ACHN (cell line): ENCODE data around the gene UTY.
"Not testable (repeated sequence)": the region's sequence is repeated elsewhere in the genome, so short reads cannot be mapped to it uniquely, and the experiment has no call there.

Source experiments
- DNase-seq: peaks from one replicate; pipeline ENCODE4 v3.0.0-alpha.2; 2015
- in situ Hi-C: cut with HindIII; loops from 2 replicates; pipeline ENCODE4 v1.10.0; 2017; ENCODE audit warnings: low sequenced_read_pairs, low pct_ligation_motif_present, low pct_unique_long_range_greater_than_20kb

UTY gene

DNA sequence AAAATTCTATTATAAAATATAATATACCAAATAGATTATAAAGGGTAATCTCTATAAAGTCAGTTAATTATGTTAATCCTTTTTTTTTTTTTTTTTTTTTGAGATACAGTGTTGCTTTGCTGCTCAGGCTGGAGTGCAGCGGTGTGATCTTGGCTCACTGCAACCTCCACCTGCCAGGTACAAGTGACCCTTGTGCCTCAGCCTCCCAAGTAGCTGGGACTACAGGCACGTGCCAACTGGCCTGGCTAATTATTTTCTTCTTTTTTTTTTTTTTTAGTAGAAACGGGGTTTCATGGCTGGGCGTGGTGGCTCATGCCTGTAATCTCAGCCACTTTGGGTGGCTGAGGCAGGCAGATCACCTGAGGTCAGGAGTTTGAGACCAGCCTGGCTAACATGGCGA, 141.9 kb downstream of the UTY start:
- in situ Hi-C loops = no loop called here
- no peak for DNase-seq

DNA sequence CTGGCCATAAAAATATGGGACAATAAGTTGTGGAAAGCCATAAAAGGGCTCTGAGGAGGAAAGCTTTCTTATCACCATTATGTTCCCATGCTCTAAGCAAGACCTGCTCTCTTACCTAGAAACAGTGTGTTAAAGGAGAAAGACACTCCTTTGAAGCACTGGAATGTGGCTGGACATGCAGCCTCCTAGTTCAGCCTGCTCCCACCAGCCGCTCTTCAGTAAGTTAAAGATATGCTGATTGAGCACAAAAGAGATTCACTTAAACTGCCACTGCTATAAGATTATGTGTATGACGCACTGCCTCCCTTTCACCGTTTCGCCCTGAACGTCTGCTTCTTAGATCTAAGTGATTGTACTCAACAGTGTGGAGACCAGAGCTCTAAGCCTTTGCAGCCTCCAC, 146.0 kb downstream of the UTY start:
- in situ Hi-C loops = no loop called here
- DNase-seq = no peak

DNA sequence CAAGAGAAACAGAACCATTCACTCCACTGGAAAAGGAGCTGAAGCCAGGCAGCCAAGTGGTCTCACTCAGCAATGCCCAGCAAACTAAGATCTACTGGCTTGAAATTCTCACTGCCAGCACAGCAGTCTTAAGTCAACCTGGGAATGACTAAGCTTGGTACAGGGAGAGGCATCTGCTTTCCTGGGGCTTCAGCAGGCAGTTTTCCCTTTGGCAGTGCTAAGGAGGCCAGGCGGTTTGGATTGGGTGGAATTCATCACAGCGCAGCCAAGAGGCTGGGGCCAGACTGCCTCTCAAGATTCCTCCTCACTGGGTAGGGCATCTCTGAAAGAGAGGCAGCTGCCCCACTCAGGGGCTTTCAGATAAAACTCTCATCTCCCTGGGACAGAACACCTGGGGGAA, 149.2 kb downstream of the UTY start:
- in situ Hi-C loops = no loop called here

DNA sequence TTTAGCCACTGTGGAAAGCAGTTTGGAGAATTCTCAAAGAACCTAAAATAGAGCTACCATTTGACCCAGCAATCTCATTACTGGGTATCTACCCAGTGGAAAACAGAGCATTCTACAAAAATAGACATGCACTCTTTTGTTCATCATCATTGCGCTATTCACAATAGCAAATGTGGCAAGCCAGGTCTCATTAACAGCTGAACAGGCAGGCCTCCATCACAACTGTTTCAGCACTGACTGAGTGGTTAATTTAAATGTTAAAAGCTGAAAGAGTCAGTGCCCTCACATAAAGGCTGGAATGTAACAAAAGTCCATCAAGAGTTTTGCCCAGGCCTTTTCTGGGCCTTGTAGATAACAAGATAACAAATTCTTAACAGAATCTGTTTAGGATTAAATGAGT, 166.9 kb downstream of the UTY start:
- no peak for DNase-seq
- in situ Hi-C loops = no loop called here

More for the DNA sequence above, 149.2 kb downstream of the UTY start:
- no peak for DNase-seq

- DNase-seq = no peak
- in situ Hi-C loops = no loop called here
Measured at GRCh38 chrY:13307959-13308358, 171.9 kb downstream of the UTY start.

DNA sequence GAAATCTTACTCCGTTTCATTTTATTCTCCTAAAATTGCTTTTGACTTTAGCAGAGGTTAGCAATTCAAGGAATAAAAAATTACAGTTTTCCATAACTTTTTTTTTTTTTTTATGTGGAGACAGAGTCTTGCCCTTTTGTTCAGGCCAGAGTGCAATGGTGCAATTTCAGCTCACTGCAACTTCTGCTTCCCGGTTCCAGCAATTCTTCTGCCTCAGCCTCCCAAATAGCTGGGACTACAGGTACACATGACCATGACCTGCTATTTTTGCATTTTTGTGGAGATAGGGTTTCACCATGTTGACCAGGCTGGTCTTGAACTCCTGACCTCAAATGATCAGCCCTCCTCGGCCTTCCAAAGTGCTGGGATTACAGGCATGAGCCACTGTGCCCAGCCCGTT, 179.0 kb downstream of the UTY start:
- in situ Hi-C loops = no loop called here
- DNase-seq = no peak

- no peak for DNase-seq
- in situ Hi-C loops = no loop called here
Measured at GRCh38 chrY:13299411-13299810, 180.4 kb downstream of the UTY start.

DNA sequence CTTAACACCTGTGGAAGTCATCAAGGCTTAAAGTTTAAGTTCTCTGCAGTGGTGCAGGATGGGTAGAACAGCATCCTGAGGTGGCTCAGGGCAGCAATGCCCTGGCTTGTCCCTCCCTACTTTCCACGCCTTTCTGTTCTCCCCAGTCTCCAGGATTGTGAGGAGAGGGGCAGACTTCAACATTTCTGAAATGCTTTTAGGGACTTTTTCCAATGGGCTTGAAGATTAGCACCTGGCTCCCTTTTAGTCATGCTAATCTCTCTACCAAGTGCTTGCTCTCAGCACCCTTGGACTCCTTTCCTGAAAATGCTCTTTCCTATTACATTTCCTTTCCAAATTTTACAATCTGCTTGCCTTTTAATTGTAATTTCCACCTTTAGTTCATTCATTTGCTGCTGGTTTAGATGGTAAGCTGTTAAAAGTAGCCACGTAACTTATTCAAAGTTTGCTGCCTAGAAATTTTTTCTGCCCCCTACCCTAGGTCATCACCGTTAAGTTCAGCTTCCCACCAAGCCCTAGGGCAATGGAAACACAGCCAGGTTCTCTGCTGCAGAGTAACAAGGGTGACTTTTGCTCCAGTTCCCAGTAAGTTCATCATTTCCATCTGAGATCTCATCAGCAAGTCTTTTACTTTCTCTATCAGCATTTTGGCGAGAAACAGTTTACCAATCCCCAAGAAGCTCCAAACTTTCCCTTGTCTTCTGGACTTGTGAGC, 183.5 kb downstream of the UTY start:
- no peak for DNase-seq
- in situ Hi-C loops = no loop called here

- in situ Hi-C loops = no loop called here
Measured at GRCh38 chrY:13295026-13295425, 184.8 kb downstream of the UTY start.

GRCh38 chrY:13291199-13291598, 188.6 kb downstream of the UTY start:
- DNase-seq = no peak
- in situ Hi-C loops = no loop called here

More at GRCh38 chrY:13295026-13295425, 184.8 kb downstream of the UTY start:
- no peak for DNase-seq

DNA sequence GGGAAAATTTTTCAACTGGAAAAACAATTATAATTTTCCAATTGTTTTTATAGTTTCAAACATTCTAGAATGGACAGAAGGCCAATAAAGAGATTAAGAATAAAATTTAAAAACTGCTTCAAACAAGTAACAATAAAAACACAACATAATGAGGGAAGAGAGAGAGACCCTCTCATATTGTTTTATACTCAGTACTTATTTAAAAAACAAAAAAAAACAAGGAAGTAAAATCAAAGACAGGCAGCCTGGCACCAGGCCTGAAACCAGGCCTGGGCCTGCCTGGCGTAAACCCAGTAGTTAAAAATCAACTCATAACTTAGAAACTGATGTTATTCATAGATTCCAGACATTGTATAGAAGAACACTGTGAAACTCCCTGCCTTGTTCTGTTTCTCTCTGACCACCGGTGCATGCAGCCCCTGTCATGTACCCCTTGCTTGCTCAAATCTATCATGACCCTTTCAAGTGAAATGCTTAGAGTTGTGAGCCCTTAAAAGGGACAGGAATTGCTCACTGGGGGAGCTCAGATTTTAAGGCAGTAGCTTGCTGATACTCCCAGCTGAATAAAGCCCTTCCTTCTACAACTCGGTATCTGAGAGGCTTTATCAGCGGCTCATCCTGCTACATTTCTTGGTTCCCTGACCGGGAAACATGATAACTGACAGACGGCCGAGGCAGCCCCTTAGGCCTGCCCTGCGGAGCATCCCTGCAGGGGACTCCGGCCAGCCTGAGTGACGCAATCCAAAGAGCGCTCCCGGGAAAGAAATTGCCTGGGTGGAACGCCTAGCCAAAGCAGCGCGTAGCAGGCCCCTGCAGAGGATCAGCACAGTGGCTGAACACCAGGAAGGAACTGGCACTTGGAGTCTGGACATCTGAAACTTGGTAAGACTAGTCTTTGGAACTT, 197.4 kb downstream of the UTY start:
- in situ Hi-C loops = not testable (repeated sequence)

DNA sequence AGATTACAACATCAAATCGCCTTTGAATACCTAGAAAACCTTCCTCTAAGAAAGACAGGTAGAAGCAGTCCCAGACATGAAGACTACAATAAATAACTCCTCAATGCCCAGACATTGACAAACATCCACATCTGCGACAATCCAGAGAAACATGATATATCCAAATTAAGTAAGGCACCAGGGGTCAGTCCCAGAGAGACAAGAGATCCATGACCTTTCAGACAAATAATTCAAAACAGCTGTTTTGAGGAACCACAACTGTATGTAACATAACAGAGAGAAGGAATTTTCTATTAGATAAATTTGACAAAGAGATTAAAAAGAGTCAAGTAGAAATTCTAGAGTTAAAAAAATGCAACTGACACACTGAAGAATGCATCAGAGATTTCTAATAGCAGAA, 200.3 kb downstream of the UTY start:
- DNase-seq = no peak
- in situ Hi-C loops = no loop called here

More for the DNA sequence above, 197.4 kb downstream of the UTY start:
- DNase-seq = peak; percentile 8

DNA sequence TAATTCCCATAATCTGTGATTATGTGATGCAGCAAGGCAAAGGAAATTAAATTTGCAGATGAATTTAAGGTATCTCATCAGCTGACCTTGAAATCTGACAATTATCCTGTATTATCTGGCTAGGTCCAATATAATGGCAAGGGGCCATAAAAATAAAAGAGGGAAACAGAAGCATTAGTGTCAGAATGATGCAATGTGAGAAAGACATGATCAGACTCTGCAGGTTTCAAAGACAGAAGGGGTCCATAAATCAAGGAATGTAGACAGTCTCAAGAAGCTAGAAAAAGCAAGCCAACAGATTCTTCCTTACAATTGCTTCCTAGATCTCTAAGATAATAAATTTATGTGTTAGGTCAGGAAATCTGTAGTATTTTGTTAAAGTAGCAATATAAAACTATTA, 208.1 kb downstream of the UTY start:
- in situ Hi-C loops = no loop called here
- DNase-seq = no peak

- DNase-seq, in situ Hi-C loops: not testable (repeated sequence)
Measured at GRCh38 chrY:13253941-13254440, 225.8 kb downstream of the UTY start.

- in situ Hi-C loops = no loop called here
- DNase-seq = no peak
Measured at GRCh38 chrY:13250421-13250820, 229.4 kb downstream of the UTY start.

DNA sequence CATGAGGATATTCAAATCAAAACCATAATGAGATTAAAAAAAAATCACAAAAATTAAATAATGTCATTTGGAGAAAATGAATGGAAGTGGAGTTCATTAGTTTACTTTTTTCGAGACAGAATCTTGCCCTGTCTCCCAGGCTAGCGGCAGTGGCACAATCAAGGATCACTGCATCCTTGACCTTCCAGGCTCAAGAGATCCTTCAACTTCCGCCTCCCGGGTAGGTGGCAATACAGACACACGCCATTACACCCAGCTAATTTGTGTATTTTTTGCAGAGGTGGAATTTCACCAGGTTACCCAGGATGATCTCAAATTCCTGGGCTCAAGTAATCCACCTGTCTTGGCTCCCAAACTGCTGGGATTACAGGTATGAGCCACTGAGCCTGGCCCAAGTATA, 236.1 kb downstream of the UTY start:
- no peak for DNase-seq
- in situ Hi-C loops = no loop called here

DNA sequence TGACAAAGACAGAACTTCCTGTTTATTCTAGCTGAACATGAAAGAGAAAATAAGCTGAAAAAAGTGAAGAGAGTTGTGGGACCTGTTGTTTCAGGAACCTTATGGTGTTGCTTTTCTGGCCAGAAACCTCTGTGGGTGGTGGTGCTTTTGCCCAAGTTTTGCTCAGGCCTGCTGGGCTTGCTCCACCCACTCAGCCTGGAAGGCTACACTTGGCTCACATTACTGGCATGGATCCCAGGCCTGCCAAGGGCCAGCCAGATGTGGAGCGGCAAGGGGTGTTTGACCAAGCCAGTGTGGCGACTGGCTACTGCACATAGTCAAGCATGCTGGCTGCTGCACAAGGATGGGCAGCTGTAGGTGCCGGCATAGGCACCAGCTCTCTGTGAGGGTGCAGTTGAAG, 245.9 kb downstream of the UTY start:
- in situ Hi-C loops = no loop called here
- no peak for DNase-seq

GRCh38 chrY:13233118-13233517, 246.7 kb downstream of the UTY start:
- no peak for DNase-seq
- in situ Hi-C loops = no loop called here

DNA sequence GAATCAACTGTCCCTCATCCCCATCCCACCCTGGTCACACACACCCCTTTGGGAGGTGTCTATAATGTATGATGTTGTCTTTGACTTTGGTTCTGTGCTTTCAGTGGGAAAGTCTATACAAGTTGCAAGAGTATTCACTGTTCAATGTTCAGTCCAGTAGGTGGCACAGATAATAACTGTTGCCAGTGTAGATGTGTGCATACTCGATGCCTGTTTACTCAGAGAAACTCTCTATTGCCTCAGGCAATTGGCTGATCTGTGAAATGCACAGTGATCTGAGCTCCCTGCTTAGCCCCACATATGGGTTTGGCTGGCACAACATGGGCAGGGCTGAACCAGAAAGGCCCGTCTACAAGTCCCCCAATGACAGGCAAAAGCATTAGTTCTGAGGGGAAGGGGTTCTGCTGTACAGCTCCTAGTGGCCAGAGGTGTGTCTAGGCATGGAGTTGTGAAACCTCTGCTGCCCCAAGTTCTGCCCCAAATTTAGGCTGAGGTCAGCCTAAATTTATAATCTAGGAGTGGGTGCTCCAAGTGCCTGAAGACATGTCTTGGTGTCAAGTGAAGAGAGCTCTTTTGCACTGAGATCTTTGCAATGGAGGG, 252.4 kb downstream of the UTY start:
- DNase-seq = no peak
- in situ Hi-C loops = no loop called here
